ENCODE results near the gene RAB11FIP4. TPM values are rescaled to one million over a fixed set of nuclear protein-coding genes. Genes with fewer than 3 reads are reported as not detected.

RAB11FIP4 gene
- total and polyA plus RNA-seq, 3 donors from 2014 or later, result 44.3 to 104 (median 90.2) TPM

DNA sequence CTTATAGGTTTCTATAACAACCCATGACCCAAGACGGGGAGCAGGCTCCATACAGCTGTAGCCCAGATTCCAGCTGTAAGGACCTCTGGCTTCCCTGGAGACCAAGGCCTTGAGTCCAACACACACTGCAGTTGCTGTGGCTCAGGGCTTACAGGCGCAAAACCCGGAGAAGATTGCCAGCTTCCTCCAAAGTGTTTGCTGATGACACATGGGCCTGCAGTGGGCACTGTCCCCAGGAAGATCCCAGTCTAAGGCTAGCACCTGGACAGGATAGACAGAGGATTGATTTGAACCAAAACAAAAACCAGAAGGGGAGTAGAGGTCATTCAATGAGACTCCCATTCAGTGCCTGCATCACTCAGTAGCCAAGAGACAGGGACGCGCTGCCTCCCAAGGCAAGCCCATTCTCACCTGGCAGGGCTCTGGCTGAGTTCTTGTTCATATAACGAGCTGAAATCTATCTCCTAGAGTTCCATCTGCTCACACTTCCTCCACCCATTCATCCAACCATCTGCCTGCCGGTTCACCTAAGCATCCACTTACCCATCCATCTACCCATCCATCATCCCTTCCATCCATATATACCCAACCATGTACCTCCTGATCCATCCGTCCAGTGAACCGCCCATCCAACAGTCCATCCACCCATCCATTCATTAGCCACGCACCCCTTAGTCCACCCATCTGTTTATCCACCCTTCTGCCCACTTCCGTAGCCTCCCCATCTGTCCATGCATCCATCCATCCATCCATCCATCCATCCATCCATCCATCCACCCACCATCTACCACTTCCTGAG is 10.2 kb downstream of the RAB11FIP4 start:
- DNase-seq, result no peak
- H3K27me3 ChIP-seq, result no peaks in the 10 kb centered on the region
- H3K27ac ChIP-seq, result no peak overlapping the region
- TF ChIP-seq, protein P1, sequence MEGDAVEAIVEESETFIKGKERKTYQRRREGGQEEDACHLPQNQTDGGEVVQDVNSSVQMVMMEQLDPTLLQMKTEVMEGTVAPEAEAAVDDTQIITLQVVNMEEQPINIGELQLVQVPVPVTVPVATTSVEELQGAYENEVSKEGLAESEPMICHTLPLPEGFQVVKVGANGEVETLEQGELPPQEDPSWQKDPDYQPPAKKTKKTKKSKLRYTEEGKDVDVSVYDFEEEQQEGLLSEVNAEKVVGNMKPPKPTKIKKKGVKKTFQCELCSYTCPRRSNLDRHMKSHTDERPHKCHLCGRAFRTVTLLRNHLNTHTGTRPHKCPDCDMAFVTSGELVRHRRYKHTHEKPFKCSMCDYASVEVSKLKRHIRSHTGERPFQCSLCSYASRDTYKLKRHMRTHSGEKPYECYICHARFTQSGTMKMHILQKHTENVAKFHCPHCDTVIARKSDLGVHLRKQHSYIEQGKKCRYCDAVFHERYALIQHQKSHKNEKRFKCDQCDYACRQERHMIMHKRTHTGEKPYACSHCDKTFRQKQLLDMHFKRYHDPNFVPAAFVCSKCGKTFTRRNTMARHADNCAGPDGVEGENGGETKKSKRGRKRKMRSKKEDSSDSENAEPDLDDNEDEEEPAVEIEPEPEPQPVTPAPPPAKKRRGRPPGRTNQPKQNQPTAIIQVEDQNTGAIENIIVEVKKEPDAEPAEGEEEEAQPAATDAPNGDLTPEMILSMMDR (IDR thresholded peaks at IDR 0.05), result no peak
- no peak for TF ChIP-seq POLR2A (IDR thresholded peaks at IDR 0.05)
- WGBS, 2 donors, result 90 to 93% methylated on average over 10 to 11 of the region's 11 CpGs
- no peaks in the 10 kb centered on the region for H3K36me3 ChIP-seq (ENCODE audit: low read depth, missing control alignments)
- H3K4me3 ChIP-seq, result no peak overlapping the region
- intact Hi-C loops (cut with DNase I; ENCODE audit: low total_unique reads), result no loop called here
- H3K9me3 ChIP-seq, result no peaks in the 10 kb centered on the region
- no peaks in the 10 kb centered on the region for H3K4me1 ChIP-seq

DNA sequence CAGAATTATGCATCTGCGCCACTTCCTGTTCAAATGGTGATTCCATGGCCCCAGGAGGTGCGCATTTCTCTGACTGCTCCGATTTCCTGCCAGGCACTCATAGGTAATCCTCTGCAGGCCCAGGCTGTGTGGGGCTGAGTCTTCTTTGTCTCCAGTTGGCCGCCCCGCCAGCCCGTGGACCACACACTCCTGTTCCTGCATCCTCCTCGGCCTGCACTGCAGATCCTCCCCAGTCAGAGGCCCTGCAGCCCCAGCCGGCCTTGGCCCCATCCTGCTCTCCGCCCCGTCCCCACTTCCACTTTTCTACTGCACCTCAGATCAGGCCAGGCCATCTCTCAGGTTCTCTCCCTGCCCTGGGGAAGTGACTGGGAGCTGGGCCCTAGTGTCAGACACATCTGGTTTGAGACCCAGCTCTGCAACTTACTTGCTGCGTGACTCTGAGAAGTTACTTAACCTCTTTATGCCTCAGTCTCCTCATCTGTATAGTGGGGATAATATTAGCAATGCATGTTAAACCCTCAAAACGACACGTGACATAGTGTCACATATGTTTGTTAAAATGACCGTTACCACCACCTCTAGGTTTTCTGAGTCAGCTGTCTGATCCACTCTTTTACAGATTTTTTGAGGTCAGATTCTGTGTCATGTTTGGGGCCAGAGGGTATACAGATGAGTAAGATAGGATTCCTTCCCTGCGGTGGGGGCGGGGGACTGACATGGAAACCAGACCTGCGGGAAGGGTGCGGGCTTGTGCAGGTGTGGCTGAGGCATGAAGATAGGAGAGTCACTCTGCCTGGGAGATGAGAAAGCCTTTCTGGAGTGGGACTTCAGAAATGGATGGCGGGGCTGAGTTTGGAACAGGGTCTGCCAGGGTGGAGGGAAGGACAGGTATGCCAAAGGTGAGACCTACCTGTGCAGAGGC is 12.8 kb downstream of the RAB11FIP4 start:
- Histone ChIP-seq H3K27me3 (no peaks in the 10 kb centered on the region), H3K4me3 (no peak overlapping the region), H3K9me3 (no peaks in the 10 kb centered on the region), H3K27ac (no peak overlapping the region), H3K4me1 (no peaks in the 10 kb centered on the region), H3K36me3 (ENCODE audit: low read depth, missing control alignments) (no peaks in the 10 kb centered on the region)
- no peak for TF ChIP-seq POLR2A (IDR thresholded peaks at IDR 0.05)
- TF ChIP-seq, protein P1 (IDR thresholded peaks at IDR 0.05), result no peak
- intact Hi-C loops (cut with DNase I; ENCODE audit: low total_unique reads), result no loop called here
- 84 to 88% methylated on average over 19 of the region's 19 CpGs for WGBS, 2 donors
- no peak for DNase-seq

DNA sequence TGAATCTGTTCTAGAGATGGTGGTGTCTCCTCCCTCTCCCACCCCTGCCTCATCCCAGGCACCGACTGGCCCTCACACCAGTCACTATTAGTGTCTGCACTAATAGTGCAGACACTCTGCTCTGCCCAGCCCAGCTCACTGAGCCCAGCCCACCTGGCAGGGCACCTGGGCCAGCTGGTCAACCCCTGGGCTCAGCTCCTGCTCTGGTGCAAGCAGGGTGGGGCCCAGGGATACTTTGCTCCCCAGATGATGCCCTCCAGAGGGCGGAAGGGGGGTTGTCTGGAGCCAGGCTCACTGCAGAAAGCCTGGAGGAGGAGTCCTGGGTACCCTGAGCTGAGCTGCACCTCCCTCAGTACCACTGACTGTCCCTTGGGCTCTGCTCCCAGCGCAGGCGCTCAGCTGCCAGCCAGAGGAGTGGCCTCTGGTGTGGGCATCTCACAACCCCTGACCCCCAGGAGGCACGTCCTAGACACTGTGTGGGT is 14.5 kb downstream of the RAB11FIP4 start:
- no peaks in the 10 kb centered on the region for H3K27me3 ChIP-seq
- WGBS, 2 donors, result 60 to 63% methylated on average over 2 to 5 of the region's 5 CpGs
- no peaks in the 10 kb centered on the region for H3K36me3 ChIP-seq (ENCODE audit: low read depth, missing control alignments)
- intact Hi-C loops (cut with DNase I; ENCODE audit: low total_unique reads), result no loop called here
- DNase-seq, result no peak
- H3K9me3 ChIP-seq, result no peaks in the 10 kb centered on the region
- no peak overlapping the region for H3K4me3 ChIP-seq
- no peaks in the 10 kb centered on the region for H3K4me1 ChIP-seq
- no peak for TF ChIP-seq POLR2A (IDR thresholded peaks at IDR 0.05)
- TF ChIP-seq, protein P1 (IDR thresholded peaks at IDR 0.05), result no peak
- no peak overlapping the region for H3K27ac ChIP-seq

DNA sequence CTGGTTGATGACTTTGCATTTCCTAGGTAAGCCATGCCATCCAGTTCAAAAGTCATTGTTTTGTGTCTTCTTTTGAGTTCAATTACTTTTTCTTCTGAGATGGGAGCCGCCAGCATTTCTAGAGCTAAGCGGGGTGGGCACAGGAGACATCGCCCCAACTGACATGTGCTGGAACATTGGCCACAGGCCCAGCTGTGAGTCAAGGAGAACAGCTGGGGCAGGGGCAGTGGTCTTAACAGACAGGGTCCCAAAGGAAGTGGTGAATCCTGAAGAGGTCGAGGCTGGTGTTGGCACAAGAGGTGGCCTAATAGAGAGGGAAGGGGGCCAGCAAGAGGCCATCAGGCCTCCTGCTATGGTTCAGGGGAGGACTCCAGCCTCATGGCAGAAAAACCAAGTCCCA is 17.1 kb downstream of the RAB11FIP4 start:
- no peaks in the 10 kb centered on the region for H3K4me1 ChIP-seq
- WGBS, 2 donors, result 88 to 94% methylated on average over 4 of the region's 4 CpGs
- no peaks in the 10 kb centered on the region for H3K9me3 ChIP-seq
- intact Hi-C loops (cut with DNase I; ENCODE audit: low total_unique reads), result no loop called here
- no peaks in the 10 kb centered on the region for H3K36me3 ChIP-seq (ENCODE audit: low read depth, missing control alignments)
- no peak for DNase-seq
- H3K27ac ChIP-seq, result no peak overlapping the region
- H3K4me3 ChIP-seq, result no peak overlapping the region
- no peak for TF ChIP-seq POLR2A (IDR thresholded peaks at IDR 0.05)
- TF ChIP-seq, protein P1 (IDR thresholded peaks at IDR 0.05), result no peak
- no peaks in the 10 kb centered on the region for H3K27me3 ChIP-seq
